WTC11 (cell line): ENCODE results near the gene GABBR2.

Experiments used
- NR3C1 ChIP-seq: sonication (generic); formaldehyde crosslinking; conservative IDR thresholded peaks from 2 replicates; pipeline ENCODE4 v1.8.1; 2023; ENCODE audit warnings: low read depth, mild to moderate bottlenecking, missing genetic modification reagents
- ZNF138 ChIP-seq: sonication (generic); formaldehyde crosslinking; conservative IDR thresholded peaks from 2 replicates; pipeline ENCODE4 v1.8.1; 2022; ENCODE audit warnings: mild to moderate bottlenecking, moderate library complexity, missing genetic modification reagents

GRCh38 chr9:98432960-98433359 lies 275.8 kb downstream of the GABBR2 start:
- no peak for TF ChIP-seq NR3C1 (CRISPR knock-in tag)
- no peak for TF ChIP-seq ZNF138
